Smooth muscle cell (in vitro differentiated cells): ENCODE data around the gene NINJ2. TPM values are rescaled to one million over a fixed set of nuclear protein-coding genes. Genes with fewer than 3 reads are reported as not detected.
A peak's percentile ranks its signal among the peaks of the same experiment; 100 is the strongest.

Source experiments
- DNase-seq: peaks from one replicate; lab custom pipeline; 2025; ENCODE audit not compliant: unreplicated experiment; lab: John Stamatoyannopoulos, UW
- H2AFZ ChIP-seq: fragments of 200-600 bp; sonication (generic); 2 replicates; pipeline ENCODE4 v1.6.0; 2016; ENCODE audit warnings: antibody characterized with exemption, low read depth, mild to moderate bottlenecking
- H3F3A ChIP-seq: fragments of 200-600 bp; sonication (generic); 2 replicates; pipeline ENCODE4 v1.6.0; 2017; ENCODE audit warnings: antibody characterized with exemption, low read depth
- H3K27ac ChIP-seq: fragments of 200-600 bp; sonication (generic); 2 replicates; pipeline ENCODE4 v1.5.1; 2016; ENCODE audit warnings: low read depth, mild to moderate bottlenecking
- H3K27me3 ChIP-seq: fragments of 200-600 bp; sonication (generic); 2 replicates; pipeline ENCODE4 v1.6.1; 2016; ENCODE audit warnings: low read depth, mild to moderate bottlenecking
- H3K36me3 ChIP-seq: fragments of 200-600 bp; sonication (generic); 2 replicates; pipeline ENCODE4 v1.5.1; 2016; ENCODE audit warnings: low read depth
- H3K4me1 ChIP-seq: fragments of 200-600 bp; sonication (generic); 2 replicates; pipeline ENCODE4 v1.5.1; 2016; ENCODE audit warnings: low read depth
- H3K4me2 ChIP-seq: fragments of 200-600 bp; sonication (generic); 2 replicates; pipeline ENCODE4 v1.6.0; 2016; ENCODE audit warnings: mild to moderate bottlenecking
- H3K4me3 ChIP-seq: fragments of 200-600 bp; sonication (generic); 2 replicates; pipeline ENCODE4 v1.5.1; 2016; ENCODE audit warnings: mild to moderate bottlenecking
- H3K79me2 ChIP-seq: fragments of 200-600 bp; sonication (generic); 2 replicates; pipeline ENCODE4 v1.6.0; 2016; ENCODE audit warnings: low read depth, mild to moderate bottlenecking
- H3K9ac ChIP-seq: fragments of 200-600 bp; sonication (generic); 2 replicates; pipeline ENCODE4 v1.6.0; 2016; ENCODE audit warnings: low read depth
- H3K9me3 ChIP-seq: fragments of 200-600 bp; sonication (generic); replicated peaks from 2 replicates; pipeline ENCODE4 v1.5.1; 2016; ENCODE audit warnings: low read depth
- H4K20me1 ChIP-seq: fragments of 200-600 bp; sonication (generic); 2 replicates; pipeline ENCODE4 v1.6.0; 2016; ENCODE audit warnings: low read depth
- CTCF ChIP-seq: fragments of 200-600 bp; sonication (generic); IDR thresholded peaks from 2 replicates; pipeline ENCODE4 v1.5.1; 2017; ENCODE audit warnings: borderline replicate concordance, mild to moderate bottlenecking, antibody characterized with exemption; ENCODE audit not compliant: insufficient read depth, poor library complexity, severe bottlenecking
- WGBS: methylation state at CpG from one replicate; pipeline ENCODE4 v1.1.7; 2016; ENCODE audit warnings: low lambda C conversion rate; 5-methylcytosine and 5-hydroxymethylcytosine counted together
- polyA plus RNA-seq: library from polyadenylated mRNA; unstranded; fragments of >200 nt; fragmentation: Nextera tagmentation; extraction: Ambion mirVana; gene quantifications from 2 replicates; pipeline ENCODE4 v1.2.1, GENCODE V29; 2016
- total RNA-seq: library from RNA; depleted of rRNA; stranded (reverse); fragments of >200 nt; gene quantifications from 2 replicates; pipeline ENCODE4 v1.2.3, GENCODE V29; 2014

The NINJ2 gene
- total and polyA plus RNA-seq, 2 experiments from 2014 or later, result 4.2 to 12.1 TPM

GRCh38 chr12:541676-542324 lies 121.4 kb downstream of the NINJ2 start:
- Histone ChIP-seq H3K4me2 (peak overlapping the region; percentile 57), H4K20me1 (no peaks in the 10 kb centered on the region), H3K4me1 (peaks cover 22% of the 10 kb centered on the region), H3K27me3 (no peaks in the 10 kb centered on the region), H3K4me3 (no peak overlapping the region), H3K79me2 (no peaks in the 10 kb centered on the region), H3F3A (no peaks in the 10 kb centered on the region), H3K36me3 (no peaks in the 10 kb centered on the region), H3K9ac (no peak overlapping the region), H3K9me3 (no peaks in the 10 kb centered on the region), H3K27ac (no peak overlapping the region), H2AFZ (no peak overlapping the region)
- WGBS, result 38% methylated on average over 9 of the region's 9 CpGs
- no peak for DNase-seq
- TF ChIP-seq CTCF, result no peak

- 94% methylated on average over 18 of the region's 18 CpGs for WGBS
- Histone ChIP-seq H3K4me3 (no peak overlapping the region), H3K9me3 (no peaks in the 10 kb centered on the region)
Measured at GRCh38 chr12:539540-540310, 123.5 kb downstream of the NINJ2 start.

GRCh38 chr12:538731-539539 lies 124.3 kb downstream of the NINJ2 start:
- H3K4me3 ChIP-seq, result no peak overlapping the region
- TF ChIP-seq CTCF, result no peak
- peaks cover 25% of the 10 kb centered on the region for H3K4me1 ChIP-seq
- H3K36me3 ChIP-seq, result no peaks in the 10 kb centered on the region
- H3F3A ChIP-seq, result no peaks in the 10 kb centered on the region
- WGBS, result 60% methylated on average over 10 of the region's 10 CpGs
- no peaks in the 10 kb centered on the region for H3K79me2 ChIP-seq
- H3K9me3 ChIP-seq, result no peaks in the 10 kb centered on the region
- no peaks in the 10 kb centered on the region for H3K27me3 ChIP-seq
- no peak overlapping the region for H3K9ac ChIP-seq
- peak overlapping the region; percentile 81 for H3K27ac ChIP-seq
- H2AFZ ChIP-seq, result no peak overlapping the region
- DNase-seq, result no peak
- no peaks in the 10 kb centered on the region for H4K20me1 ChIP-seq
- H3K4me2 ChIP-seq, result no peak overlapping the region

More at GRCh38 chr12:539540-540310, 123.5 kb downstream of the NINJ2 start:
- peak overlapping the region; percentile 81 for H3K27ac ChIP-seq
- no peaks in the 10 kb centered on the region for H3F3A ChIP-seq
- H4K20me1 ChIP-seq, result no peaks in the 10 kb centered on the region
- no peak overlapping the region for H3K9ac ChIP-seq
- no peaks in the 10 kb centered on the region for H3K27me3 ChIP-seq
- H3K4me1 ChIP-seq, result peaks cover 25% of the 10 kb centered on the region
- H3K4me2 ChIP-seq, result no peak overlapping the region
- no peak for DNase-seq
- H3K36me3 ChIP-seq, result no peaks in the 10 kb centered on the region
- no peaks in the 10 kb centered on the region for H3K79me2 ChIP-seq
- no peak for TF ChIP-seq CTCF
- no peak overlapping the region for H2AFZ ChIP-seq
